HG03439 (cell line): ENCODE data around the gene EPB41L4A.
"Not testable (repeated sequence)": the region's sequence is repeated elsewhere in the genome, so short reads cannot be mapped to it uniquely, and the experiment has no call there.

Experiments
- ATAC-seq: cut with Tn5 transposase; IDR thresholded peaks from one replicate; pipeline ENCODE4 v1.9.1; 2021; ENCODE audit warnings: mild to moderate bottlenecking, moderate library complexity; ENCODE audit not compliant: unreplicated experiment

EPB41L4A gene

DNA sequence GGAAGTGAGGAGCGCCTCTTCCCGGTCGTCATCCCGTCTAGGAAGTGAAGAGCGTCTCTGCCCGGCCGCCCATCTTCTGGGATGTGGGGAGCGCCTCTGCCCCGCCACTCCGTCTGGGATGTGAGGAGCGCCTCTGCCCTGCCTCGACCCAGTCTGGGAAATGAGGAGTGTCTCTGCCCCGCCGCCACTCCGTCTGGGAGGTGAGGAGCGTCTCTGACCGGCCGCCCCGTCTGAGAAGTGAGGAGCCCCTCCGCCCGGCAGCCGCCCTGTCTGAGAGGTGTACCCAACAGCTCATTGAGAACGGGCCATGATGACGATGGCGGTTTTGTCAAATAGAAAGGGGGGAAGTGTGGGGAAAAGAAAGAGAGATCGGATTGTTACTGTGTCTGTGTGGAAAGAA lies 58.3 kb downstream of the EPB41L4A start:
- ATAC-seq: not testable (repeated sequence)

DNA sequence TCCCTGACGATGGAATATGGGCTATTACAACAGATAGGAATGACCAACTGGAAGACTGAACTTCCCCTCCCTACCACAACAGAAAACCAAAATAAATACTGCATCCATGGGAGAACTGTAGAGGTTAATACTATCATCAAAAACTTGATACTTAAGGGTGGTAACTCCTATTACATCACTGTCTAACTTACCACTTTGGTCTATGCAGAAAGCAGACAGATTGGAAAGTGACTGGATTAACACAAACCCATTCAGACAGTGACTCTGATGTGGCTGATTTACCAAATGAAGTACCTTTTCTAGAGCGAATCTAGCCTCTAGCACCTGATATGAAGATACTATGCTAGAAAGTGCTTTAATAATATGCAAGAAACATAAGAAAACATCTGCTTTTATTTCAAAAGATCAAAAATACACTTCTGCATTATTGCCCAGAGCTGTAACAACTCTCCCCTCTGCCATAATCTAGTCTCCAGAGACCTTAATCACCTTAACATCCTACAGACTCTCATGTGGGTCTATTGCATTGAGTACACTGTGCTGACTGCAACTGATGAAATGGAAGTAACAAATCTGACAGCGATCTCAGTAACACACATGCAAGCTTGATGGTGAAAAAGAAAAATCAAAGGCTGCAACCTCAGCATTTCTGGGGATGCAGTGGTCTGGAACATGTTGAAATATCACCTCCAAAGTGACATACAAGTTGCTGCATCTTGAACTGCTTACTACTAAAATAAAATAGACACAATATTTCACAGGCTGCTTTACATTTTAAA lies 62.7 kb downstream of the EPB41L4A start:
- ATAC-seq: no peak

DNA sequence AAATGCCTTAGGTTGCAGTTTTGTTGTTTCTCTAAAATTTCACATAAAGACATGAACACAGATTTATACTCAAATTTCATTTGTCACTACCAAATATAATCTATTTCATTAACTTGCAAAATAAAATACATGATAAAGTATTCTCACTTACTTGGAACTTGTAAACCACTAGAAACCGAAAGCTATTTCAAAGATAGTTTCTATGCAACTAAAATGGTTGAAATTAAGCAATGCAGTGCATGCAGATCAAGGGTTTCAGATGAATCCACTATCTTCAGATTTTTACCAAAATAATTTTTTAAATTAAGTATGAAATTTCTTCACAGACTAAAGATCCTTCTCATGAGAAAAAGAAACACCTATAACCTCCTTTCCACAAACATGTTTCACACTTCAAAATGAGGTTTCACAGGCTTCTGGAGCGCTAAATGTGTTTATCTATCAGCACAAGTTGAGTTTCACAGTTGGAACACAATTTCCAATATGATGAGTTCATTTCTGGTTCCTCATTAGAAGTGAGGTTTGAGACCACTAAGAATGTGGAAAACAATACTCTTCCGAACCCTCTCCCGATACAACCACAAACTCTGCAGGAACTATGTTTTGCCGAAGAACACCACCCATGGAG lies 63.9 kb downstream of the EPB41L4A start:
- ATAC-seq: no peak

DNA sequence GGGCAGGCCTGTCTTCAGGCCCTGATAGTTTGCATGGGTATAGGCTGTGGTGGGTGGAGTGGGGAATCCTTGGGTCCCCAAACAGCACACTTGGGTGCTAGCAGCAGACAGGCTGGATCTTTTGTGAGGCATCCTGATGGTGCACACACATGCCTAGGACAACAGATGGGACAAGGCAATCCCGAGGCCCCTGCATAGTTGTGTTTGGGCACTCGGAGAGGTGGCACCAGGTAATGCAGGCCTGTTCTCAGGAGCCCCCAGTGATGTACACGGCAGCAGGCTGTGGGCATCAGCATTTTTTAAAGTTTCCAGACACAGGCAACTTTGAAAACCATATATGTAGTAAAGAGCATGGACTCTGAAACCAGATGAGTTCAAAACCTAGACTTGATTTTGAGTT lies 65.4 kb downstream of the EPB41L4A start:
- no peak for ATAC-seq

DNA sequence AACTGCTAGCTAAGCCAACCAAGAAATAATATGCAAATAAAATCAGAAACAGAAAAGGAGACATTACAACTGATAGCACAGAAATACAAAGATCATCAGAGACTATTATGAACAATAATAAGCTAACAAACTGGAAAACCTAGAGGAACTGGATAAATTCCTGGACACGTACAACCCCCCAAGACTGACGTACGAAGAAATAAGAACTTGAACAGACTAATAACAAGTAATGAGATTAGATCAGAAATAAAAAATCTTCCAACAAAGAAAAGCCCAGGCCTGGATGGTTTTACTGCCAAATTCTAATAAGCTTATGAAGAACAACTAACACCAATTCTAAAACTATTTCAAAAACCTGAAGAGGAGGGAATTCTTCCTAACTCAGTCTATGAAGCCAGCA lies 67.9 kb downstream of the EPB41L4A start:
- ATAC-seq: no peak

DNA sequence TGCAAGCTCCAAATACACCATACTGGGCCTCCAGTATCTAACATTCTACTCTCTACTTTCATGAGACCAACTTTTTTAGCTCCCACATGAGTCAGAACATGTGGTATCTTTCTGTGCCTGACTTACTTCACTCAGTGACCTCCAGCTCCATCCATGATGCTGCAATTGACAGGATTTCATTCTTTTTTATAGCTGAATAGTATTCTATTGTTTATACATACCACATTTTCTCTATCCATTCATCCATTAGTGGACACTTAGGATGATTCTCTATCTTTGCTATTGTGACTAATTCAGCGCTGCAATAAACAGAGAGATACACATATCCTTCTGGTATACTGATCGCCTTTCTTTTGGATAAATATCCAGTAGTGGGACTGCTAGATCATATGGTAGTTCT lies 68.5 kb downstream of the EPB41L4A start:
- no peak for ATAC-seq

DNA sequence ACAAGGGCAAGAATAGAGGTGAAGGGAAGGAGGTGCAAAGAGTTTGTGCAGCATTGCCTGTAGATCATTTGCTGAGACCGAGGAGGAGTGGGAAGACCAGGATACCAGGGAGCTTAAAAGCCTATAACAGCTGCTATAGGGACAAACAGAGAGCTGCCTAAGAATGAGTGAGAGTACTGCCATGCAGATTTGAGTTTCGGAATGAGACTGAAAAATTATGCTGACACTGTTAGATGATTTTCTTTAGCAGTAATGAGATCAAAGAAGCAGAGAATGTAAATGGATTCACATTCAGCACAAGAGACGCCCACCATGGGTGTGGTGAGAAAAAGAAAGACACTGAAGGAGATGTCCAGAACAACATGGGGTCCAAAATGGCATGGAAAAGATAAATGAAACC lies 69.7 kb downstream of the EPB41L4A start:
- no peak for ATAC-seq

DNA sequence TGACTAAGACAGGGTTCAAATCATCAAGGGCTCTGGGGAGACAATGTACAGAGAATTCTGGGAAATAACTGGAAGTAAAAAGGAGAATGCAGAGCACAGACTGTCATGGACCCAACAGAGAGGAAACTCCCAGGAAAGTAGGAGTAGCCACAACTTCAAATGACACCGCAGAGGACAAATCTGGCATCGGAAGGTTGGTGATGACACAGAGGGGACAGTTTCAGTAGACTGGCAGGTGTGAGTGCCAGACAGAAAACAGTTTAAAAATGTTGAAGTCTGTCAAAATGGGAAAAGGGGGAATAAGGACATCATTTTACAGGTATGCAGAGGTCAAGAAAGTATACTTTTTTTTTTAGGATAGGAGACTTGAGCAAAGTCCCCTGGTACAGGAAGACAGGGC lies 70.2 kb downstream of the EPB41L4A start:
- ATAC-seq: no peak

DNA sequence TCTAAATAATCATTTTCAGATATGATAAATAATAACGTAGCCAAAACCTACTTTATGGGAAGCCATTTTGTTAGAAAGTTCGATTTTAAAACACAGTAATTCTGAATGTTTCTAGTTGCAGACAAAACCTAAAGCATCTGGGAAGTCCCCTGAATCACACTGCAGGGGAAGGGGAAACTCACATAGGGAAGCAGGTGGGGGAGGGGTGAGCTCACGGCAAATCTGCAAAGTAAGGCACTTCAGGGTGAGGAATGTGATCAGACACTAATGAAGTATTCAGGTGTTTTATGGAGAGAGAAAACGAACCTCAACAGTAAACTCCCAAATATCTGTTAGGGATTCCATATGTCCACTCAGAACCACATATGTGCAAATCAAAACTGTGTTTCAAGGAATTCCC lies 70.7 kb downstream of the EPB41L4A start:
- no peak for ATAC-seq

DNA sequence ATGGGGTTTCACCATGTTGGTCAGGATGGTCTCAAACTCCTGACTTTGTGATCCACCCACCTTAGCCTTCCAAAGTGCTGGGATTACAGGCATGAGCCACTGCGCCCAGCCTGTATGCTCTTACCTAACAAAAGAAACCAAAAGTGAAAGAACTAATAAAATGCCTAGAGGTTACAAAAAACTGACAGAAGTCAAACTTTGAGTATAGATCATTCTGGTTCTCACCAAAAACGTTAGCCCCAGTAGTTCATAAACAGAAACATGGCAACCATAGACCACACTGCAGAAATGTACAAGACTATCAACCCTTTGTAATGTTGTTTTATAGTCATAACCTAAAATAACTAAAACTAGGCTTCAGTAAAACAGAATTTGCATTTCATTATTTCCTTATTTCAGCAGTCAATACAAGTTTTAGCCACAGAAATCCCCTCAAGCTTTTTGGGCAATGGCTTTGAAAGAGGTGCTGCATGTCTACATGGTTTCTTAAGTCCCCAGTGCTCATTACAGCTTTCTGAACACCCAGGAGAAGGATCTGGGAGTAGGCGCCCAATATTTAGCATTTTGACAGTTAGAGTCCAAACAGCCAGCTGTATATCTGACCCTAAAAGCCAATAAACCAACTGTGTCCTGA lies 72.5 kb downstream of the EPB41L4A start:
- peak; percentile 63 for ATAC-seq

DNA sequence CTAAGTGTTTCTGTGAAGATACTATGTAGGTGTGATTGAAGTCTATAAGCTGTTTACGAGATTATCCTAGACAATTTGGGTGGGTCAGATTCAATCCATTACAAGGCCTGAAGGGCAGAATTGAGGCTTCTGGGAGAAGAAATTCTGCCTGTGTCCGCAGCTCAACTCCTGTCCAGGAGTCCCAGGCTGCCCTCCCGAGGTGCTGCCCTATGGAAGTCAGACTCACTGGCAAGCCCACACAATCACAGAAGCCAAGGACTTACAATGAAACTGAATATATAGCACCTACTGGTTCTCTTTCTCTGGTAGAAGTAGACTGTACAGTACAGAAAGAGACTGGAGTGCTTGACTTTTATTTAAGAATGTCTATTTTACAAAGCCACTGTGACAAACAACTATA lies 74.5 kb downstream of the EPB41L4A start:
- ATAC-seq: no peak

DNA sequence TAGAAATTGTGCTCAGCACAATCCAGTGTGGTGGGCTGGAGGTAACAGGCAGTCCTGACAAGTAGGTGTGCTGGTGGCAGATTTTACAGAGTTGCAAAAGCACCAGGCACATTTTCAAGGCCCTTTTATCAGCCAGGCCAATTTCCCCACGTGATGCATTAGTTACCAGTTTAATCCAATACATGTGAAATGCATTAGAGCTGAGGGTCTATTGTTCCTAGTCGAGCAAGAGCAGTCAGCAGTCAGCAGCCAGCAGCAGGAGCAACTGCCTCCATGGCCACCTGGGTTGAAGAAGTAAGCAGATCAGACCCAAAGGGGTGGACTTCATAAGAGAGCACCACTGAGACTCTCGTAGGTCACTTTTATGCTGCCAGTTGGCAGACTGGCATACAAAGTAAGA lies 76.7 kb downstream of the EPB41L4A start:
- ATAC-seq: no peak

DNA sequence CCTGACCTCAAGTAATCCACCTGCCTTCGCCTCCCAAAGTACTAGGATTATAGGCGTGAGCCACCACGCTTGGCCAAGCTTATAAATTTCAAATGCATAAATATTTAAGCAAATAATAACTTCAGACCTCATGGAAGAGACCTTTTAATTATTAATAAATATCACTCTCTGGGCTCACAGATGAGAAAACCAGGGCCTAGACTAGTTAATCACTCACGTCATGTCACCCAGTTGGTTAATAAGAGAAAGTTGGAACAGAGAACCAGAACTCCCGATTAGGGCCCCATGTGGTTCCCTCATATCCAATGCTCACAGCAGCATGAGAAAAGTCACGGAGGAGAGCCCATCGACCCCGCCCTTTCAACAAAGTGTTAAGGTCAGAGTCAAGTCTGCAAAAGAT lies 79.3 kb downstream of the EPB41L4A start:
- ATAC-seq: no peak

DNA sequence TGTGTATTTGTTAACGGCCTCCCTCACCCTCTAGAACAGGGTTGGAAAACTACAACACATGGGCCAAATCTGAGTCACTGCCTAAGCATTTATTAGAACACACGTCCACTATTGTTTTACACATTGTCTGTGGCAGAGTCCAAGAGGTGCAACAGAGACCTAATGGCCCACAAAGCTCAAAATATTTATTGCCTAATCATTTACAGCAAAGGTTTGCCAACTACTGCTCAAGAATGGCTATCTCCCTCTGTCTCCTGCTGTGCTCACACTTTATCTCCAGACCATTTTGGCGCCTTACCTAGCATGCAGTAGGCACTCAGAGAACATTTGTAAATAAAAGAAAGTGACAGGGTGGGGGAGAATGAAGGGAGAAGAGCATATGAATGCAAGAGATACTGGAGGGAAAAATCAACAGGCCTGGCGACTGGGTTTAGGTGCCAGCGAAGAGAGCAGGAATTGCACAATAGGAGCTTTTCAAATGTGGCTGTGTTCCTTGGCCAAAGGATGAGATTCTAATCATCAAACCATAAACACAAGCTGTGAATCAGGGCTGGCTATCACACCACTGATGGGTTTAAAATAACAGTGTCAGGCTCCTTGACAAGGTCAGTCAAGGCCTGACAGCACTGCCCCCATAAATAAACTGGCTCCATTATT lies 80.3 kb downstream of the EPB41L4A start:
- ATAC-seq: no peak

DNA sequence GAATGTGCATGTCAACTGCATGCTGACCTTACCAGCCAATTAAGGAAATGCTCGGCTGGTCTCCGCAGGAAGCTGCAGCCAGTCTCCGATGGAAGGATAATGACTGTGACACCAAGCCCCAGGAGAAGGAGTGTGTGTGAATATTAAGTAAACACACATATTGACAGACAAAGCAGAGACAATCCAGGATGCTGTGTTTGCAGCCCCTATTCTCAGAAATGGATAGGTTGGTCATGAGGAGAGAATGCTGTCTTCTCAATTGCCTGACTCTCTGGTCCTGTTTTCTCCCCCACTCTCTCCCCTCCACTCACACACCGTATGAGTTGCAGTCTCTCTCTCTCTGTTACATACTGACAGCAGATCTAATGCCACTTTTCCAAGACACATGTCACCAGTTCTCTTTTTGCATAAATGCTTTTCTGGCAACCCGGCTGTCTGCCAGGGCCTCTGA lies 85.7 kb downstream of the EPB41L4A start:
- no peak for ATAC-seq

DNA sequence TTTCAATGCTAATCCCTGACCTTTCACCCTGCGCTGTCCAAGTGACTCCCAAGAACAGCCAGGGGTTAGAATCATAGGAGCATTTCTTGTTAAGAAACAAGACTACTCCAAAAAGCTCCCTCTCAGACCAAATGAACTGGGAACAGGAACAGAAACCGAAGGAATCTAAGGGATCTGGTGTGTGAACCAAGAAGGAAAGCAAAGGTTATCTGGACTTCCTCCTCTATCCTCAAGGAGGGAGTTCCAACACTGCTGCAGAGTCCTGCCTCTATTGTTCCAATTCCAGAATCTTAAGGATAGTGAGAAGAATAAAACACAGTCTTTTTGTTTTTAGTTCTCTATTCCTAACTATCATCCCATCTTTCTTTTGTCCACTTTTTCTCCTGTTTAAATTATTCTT lies 87.2 kb downstream of the EPB41L4A start:
- ATAC-seq: no peak

DNA sequence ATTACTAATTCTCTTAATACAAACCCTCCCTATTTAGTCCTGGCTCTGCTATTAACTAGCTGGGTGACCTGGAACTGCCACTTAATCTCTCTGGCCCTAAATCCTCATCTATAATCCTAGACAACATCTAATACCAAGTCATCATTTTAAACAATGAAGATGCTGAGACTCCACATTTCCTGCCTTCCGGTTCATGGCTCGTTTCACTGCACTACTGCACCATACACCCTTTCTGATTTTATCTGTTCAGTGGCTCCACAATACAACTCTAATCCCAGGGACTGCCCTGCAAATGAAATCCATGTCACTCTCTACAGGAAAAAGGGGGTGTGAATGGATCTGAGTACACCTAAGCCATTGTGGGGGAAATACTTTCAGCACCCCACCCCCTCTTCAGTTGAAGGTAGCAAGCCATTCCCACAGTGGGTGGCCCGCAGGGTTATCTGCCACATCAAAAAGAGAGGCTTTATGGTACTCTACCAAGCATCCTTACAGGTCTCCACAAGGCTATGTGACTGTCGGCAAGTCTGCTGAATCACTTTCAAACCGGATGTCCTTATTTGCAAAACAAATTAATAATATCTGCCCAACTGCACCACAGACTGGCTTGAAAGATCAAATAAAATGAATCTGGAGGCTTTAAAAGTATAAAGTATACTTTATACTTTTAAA lies 89.5 kb downstream of the EPB41L4A start:
- peak; percentile 89 for ATAC-seq

DNA sequence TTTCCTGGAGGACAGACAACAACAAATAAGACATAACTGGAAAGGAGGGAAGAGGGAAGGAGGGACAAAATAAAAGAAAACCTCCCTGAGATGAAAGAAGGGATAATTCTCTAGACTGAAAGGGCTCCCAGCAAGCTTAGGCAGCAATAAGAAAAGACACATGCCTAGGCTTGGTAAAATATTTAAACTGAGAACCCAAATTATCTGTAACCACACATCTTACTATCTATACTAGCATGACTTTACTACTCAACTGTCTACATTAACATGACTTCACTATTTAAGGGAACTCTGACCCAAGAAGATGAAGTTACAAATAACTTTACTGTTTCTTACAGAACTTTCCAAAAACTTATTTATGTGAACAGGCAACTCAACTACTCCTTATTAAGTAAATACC lies 95.9 kb downstream of the EPB41L4A start:
- no peak for ATAC-seq

DNA sequence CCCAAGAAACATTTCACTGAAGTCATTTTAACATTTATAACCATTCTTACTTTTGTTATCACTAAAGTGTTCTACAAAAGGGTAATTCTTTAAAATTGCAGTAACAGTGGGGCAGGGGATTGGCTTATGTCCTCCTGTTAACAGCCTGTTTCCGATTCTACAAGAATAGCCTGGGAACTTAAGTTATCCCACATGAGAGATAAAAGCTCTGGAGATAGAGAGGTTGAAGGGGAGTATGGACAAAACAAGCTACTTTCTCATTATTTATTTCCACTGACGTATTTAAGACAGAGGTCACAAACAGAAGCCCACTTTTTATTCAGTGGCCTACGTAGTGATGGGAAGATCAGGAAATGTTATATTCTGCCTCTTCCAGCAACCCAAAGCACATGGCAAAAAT lies 98.7 kb downstream of the EPB41L4A start:
- ATAC-seq: no peak

DNA sequence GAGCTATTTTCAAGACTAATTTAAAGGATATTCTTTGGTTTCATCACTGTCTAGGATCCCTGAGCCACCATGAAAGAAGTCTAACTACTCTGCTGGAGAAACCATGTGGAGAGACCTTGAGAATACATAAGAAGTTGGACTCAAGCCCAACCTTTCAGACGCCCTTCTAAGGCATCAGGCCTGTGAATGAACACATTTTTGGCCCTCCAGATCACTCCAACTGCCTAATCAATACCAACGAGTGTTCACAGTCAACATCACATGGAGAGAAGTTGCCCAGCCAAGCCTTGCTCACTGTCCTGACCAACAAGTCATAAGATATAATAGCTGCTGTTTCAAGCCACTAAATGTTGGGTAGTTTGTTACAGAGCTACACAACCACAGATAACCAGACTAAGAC lies 100.7 kb downstream of the EPB41L4A start:
- ATAC-seq: no peak

DNA sequence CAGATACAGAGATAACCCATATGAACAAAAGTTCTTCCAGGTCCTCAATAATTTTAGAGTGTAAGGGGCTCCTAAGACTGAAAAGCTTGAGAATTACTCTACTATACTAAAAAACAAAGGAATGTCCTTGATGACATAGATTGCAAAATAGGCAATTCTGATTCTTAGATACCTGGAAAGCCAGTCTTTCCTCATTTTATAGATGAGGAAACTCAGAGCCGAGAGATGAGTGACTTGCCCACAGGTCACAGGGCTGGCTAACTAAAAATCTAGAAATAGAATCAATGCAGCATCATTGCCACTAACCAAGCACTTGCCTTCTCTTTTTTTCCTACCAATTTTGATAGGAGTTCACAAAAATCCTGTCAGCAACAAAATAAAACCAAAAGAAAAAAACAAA lies 101.2 kb downstream of the EPB41L4A start:
- no peak for ATAC-seq
